Measurements from ENCODE around the gene ADORA2A. TPM values are rescaled to one million over a fixed set of nuclear protein-coding genes. Genes with fewer than 3 reads are reported as not detected.
A peak's percentile ranks its signal among the peaks of the same experiment; 100 is the strongest.

Gene ADORA2A
- total RNA-seq, 1 experiment from 2014 or later: 7.6 TPM

GRCh38 chr22:24429411-24430365 is 2.3 kb downstream of the ADORA2A start:
- TF ChIP-seq CDX4 (CRISPR knock-in tag; IDR thresholded peaks at IDR 0.05; ENCODE audit: borderline replicate concordance): no peak
- no peak for TF ChIP-seq HMGA2 (CRISPR knock-in tag; IDR thresholded peaks at IDR 0.05)
- no peak for TF ChIP-seq ZNF512 (CRISPR knock-in tag; IDR thresholded peaks at IDR 0.05; ENCODE audit: borderline replicate concordance)
- no peak for TF ChIP-seq MAX (CRISPR knock-in tag; IDR thresholded peaks at IDR 0.05)
- no peak for TF ChIP-seq FOXP1 (CRISPR knock-in tag; IDR thresholded peaks at IDR 0.05; ENCODE audit: borderline replicate concordance)
- no peak for TF ChIP-seq ZNF232 (CRISPR knock-in tag; IDR thresholded peaks at IDR 0.05)
- no peak for TF ChIP-seq MLX (CRISPR knock-in tag; IDR thresholded peaks at IDR 0.05)
- no peak for TF ChIP-seq SMAD4 (CRISPR knock-in tag; IDR thresholded peaks at IDR 0.05)
- TF ChIP-seq ZNF532 (CRISPR knock-in tag; IDR thresholded peaks at IDR 0.05; ENCODE audit: borderline replicate concordance): no peak
- TF ChIP-seq ZBTB43 (CRISPR knock-in tag; IDR thresholded peaks at IDR 0.05): no peak
- TF ChIP-seq PREB (CRISPR knock-in tag; IDR thresholded peaks at IDR 0.05; ENCODE audit: borderline replicate concordance): no peak
- no peak for TF ChIP-seq USF1 (CRISPR knock-in tag; IDR thresholded peaks at IDR 0.05)
- TF ChIP-seq HMGXB4 (CRISPR knock-in tag; IDR thresholded peaks at IDR 0.05): no peak
- no peak for TF ChIP-seq ATF2 (CRISPR knock-in tag; IDR thresholded peaks at IDR 0.05; ENCODE audit: borderline replicate concordance, low read depth)
- no peak for TF ChIP-seq NR1H2 (CRISPR knock-in tag; IDR thresholded peaks at IDR 0.05)
- no peak for TF ChIP-seq ZNF138 (CRISPR knock-in tag; conservative IDR thresholded peaks at IDR 0.05)
- no peak for TF ChIP-seq USF2 (CRISPR knock-in tag; IDR thresholded peaks at IDR 0.05)
- TF ChIP-seq IRF2 (CRISPR knock-in tag; IDR thresholded peaks at IDR 0.05; ENCODE audit: borderline replicate concordance, low read depth): no peak
- TF ChIP-seq NFATC4 (CRISPR knock-in tag; IDR thresholded peaks at IDR 0.05): no peak
- H3K4me3 Mint-ChIP-seq: no peak overlapping the region
- no peak overlapping the region for H3K27ac Mint-ChIP-seq
- peaks cover 18% of the 10 kb centered on the region for H3K4me1 Mint-ChIP-seq
- DNase-seq (ENCODE audit: low spot score) (no peak), ATAC-seq (peak; percentile 39)
- ChIA-PET POLR2A (interaction anchor here (1.0 kb wide), 1 partner anchor 78 kb away, joined by 3 read pairs; no protein-coding TSS in a partner anchor), CTCF (interaction anchor here (0.8 to 14.0 kb wide), 6 partner anchors 9 to 343 kb away, joined by 3 to 271 read pairs (median 6); no protein-coding TSS in a partner anchor)
- H3K36me3 Mint-ChIP-seq: no peaks in the 10 kb centered on the region
- H3K27me3 Mint-ChIP-seq (ENCODE audit: low read depth): peaks cover 16% of the 10 kb centered on the region
- H3K9me3 Mint-ChIP-seq: no peaks in the 10 kb centered on the region

All from WTC11 (cell line).